Activated naive CD4-positive, alpha-beta T cell treated with Interleukin-2 at 50 U/mL for 16 hours (primary cell): ENCODE data around the gene MAPK7.

Experiments
- DNase-seq: peaks from one replicate; pipeline ENCODE4 v3.0.0-alpha.2; 2020

The MAPK7 gene

GRCh38 chr17:19402171-19402570 is 23.9 kb downstream of the MAPK7 start:
- DNase-seq = no peak

DNA sequence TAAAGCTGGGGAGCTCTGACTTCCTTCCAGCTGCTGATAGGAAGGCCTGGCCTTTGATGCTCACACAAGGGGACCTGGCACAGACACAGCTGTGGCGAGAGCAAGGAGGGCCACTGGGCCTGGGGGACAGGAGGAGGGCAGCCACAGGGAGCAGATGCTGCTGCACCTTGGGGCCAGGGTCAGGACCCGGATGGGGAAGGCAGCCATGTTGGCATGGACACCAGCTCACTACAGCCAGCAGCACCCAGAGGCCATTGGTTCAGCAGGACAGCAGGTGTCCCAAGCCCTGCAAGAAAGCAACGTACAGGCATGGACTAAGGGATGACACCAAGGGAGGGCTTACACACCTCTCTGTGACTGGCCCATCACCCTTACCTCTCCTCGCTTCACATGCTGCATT is 24.7 kb downstream of the MAPK7 start:
- DNase-seq = no peak

- DNase-seq = no peak
Observed at GRCh38 chr17:19404264-19404663, 26.0 kb downstream of the MAPK7 start.

GRCh38 chr17:19405114-19405513 is 26.8 kb downstream of the MAPK7 start:
- DNase-seq = no peak

GRCh38 chr17:19407601-19408345 is 29.5 kb downstream of the MAPK7 start:
- DNase-seq = no peak

- DNase-seq = no peak
Observed at GRCh38 chr17:19408346-19408710, 30.0 kb downstream of the MAPK7 start.

- DNase-seq = no peak
Observed at GRCh38 chr17:19409066-19409465, 30.8 kb downstream of the MAPK7 start.

GRCh38 chr17:19409509-19409908 is 31.2 kb downstream of the MAPK7 start:
- no peak for DNase-seq

DNA sequence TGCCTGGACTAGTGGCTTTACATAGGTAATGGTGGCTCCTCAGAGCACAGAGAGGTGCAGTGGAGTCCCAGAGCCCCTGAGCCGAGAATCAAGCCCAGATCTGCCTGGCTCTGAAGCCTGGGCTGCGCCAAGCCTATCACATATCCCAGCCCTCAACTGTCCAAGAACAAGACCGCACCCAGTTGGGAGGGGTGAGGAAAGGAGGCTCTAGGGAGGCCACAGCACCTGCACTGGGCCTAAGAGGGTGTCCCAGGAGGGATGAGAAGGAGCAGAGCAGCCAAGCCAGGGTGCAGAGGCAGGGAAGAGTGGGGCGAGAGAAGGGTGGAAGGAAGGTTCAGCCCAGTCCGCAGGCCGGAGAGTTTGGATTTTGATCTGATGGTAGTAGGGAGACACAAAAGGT is 31.8 kb downstream of the MAPK7 start:
- no peak for DNase-seq

GRCh38 chr17:19410875-19411620 is 32.8 kb downstream of the MAPK7 start, which contains the start of gene RNF112:
RNF112 (plus strand) TSS chr17:19411232; CDS start chr17:19411409, 177 bp downstream.
- DNase-seq = no peak

GRCh38 chr17:19411631-19412030 is 33.3 kb downstream of the MAPK7 start:
- DNase-seq = no peak

GRCh38 chr17:19412510-19412909 is 34.2 kb downstream of the MAPK7 start:
- DNase-seq = no peak

GRCh38 chr17:19412984-19413383 is 34.7 kb downstream of the MAPK7 start:
- no peak for DNase-seq

DNA sequence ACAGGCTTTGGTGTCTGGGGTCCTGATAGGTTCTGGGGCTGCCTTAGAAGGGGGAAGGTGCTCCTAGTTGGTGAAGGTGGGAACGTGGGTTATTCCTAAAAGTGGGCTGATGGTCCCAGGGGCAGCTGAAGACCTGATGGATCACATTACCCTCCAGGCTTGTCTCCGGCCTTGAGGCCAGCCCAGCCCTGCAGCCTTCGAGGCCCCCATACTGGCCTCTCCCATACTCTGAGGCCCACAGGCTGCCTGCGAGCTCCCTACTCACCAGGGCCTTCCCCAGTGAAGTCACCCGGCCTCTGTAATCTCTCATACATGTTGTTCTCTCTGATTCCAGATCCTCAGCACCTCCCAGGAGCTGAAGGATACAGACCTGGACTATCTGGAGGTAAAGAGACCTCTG is 35.5 kb downstream of the MAPK7 start:
- no peak for DNase-seq

DNA sequence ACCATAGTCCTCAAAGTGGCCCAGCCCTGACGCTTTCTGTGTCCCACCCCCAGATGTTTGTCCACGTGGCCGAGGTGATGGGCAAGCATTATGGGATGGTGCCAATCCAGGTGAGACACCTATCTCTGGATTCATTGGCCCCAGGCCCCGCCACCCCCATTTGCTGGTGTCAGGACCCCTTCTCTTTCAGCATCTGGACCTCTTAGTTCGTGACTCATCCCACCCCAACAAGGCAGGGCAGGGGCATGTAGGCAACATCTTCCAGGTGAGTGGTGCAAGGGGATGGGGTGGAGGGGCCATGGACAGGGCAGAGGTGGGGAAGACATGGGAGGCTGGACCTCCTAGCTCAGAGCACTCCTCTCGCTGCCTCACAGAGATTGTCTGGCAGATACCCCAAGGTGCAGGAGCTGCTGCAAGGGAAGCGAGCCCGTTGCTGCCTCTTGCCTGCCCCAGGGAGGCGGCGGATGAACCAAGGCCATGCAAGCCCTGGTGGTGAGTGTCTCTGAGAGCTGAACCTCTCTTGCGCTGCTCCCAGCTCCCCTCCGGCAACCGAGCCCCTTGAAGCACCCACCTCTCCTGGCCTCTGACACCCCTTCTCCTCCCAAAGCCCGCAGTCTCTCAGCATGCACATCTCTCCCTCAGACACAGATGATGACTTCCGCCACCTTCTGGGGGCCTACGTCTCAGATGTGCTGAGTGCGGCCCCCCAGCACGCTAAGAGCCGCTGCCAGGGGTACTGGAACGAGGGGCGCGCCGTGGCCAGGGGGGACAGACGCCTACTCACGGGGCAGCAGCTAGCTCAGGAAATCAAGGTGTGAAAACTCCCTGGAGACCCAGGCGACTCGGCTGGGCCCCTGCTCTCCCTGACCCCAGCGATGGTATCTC is 36.3 kb downstream of the MAPK7 start:
- no peak for DNase-seq

DNA sequence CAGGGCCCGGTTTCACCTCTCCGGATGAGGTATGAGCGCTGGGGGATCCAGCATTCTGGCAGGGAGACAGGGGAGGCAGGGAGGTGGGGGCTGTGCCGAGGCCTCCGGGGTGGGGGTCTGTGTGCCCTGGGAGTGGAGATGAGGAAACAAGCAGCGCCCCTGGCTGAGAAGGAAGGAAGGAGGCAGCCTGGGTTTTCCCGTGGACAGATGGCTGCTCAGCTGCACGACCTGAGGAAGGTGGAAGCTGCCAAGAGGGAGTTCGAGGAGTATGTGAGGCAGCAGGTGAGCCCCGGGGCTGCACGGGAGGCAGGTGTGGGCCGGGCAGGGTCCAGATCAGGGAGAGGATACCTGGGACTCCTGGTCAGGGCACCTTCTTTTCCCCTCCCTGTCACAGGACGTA is 37.0 kb downstream of the MAPK7 start:
- no peak for DNase-seq

DNA sequence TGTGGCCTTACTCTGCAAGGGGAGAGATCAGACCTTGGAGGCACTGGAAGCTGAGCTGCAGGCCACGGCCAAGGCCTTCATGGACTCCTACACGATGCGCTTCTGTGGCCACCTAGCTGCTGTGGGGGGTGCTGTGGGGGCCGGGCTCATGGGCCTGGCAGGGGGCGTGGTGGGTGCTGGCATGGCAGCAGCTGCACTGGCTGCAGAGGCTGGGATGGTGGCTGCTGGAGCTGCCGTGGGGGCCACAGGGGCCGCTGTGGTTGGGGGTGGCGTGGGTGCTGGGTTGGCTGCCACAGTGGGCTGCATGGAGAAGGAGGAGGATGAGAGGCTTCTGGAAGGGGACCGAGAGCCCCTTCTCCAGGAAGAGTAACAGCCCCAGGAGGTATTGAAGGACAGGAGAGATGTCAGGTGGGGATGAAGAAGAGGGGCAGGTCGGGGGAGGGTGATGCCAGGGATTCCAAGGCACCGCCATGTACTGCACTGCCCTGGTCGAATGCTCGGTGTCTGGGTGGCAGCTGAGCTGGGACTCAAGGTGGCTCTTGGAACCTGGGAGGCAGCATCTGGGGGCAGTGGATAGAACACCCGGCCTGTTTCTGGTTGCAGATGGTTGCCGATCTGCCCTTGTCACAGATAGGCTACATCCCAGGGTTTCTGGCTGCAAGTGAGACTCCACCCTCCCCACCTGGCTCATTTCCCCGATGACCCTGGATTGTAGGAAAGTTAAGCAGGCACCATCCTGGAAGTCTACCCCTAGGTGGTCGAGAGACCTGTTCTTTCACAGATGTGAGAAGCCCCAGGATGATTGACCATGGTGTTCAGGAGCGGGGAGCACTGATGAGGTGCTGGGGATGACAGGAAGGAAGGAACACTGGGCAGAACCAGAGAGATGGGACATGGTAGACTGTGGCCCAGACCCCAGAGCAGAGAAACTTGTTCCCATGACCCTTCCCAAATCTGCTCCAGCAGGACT is 37.8 kb downstream of the MAPK7 start:
- DNase-seq = no peak

DNA sequence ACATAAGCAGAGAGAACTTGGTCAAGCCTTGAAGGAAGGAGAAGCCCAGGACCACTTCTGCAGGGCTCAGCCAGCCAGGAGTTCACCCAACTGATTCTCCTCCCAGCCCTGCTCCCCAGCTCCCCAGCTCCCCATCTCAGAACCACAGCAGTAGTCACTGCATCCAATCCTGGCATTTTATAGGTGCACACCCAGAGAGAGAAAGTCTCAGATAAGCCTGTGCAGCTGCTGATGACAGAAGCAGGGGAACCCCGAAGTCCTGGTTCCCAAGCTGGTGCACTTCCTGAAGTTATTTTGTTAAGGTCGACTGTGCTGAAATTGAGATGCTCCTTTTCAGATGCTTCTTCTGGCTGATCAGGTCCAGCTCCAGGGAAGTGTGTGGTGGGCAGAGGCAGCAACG is 39.3 kb downstream of the MAPK7 start:
- no peak for DNase-seq

- DNase-seq = no peak
Observed at GRCh38 chr17:19418251-19418992, 40.1 kb downstream of the MAPK7 start.

DNA sequence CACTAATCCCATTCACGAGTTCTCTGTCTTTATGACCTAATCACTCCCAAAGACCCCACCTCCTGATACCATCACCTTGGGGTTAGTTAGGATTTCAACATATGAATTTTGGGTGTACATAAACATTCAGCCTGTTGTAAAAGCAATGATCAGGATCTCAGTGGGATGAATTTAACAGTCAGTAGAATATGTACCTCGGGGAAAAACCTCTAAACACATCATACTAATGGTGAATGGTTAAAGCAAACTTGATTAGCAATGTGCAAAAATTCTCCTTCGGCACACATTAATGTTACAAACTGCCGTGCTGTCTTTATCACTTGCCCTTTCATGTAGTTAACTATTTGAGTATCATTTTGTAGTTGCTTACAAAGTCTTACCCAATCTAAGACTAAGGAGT is 42.9 kb downstream of the MAPK7 start:
- DNase-seq = no peak

DNA sequence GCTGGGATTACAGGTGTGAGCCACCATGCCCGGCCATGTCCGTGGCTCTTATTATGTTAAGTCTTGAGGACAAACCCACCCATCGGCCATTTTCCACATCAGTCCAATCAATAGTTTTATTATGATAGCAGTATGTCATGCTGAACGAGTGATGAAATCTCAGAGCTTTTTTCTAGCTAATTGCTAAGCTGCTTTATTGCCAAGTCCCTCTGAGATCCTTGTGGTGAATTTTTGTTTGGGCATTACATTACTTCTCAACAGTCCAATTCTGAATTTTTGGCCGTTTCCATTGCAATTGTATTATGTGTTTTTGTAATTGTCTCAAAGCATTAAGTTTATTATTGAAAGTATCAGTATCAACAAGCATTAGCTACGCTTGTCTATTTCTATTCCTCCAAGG is 43.6 kb downstream of the MAPK7 start:
- DNase-seq = no peak
